Measurements from ENCODE around the gene IL22RA1.

The IL22RA1 gene

DNA sequence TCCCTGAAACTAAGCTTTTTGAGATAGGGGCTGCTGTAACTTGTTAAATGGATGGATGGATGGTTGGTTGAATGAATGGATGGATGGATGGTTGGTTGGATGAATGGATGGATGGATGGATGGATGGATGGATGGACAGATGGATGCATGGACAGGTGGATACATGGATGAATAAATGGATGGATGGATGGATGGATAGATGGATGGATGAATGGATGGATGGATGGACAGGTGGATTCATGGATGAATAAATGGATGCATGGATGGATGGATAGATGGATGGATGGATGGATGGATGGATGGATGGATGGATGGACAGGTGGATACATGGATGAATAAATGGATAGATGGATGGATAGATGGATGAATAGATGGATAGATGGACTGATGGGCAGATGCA is 57.9 kb downstream of the IL22RA1 start:
- DNase-seq (ENCODE audit: insufficient read length, low spot score) (no peak), FAIRE-seq (no peak)
- TF ChIP-seq, protein P1, sequence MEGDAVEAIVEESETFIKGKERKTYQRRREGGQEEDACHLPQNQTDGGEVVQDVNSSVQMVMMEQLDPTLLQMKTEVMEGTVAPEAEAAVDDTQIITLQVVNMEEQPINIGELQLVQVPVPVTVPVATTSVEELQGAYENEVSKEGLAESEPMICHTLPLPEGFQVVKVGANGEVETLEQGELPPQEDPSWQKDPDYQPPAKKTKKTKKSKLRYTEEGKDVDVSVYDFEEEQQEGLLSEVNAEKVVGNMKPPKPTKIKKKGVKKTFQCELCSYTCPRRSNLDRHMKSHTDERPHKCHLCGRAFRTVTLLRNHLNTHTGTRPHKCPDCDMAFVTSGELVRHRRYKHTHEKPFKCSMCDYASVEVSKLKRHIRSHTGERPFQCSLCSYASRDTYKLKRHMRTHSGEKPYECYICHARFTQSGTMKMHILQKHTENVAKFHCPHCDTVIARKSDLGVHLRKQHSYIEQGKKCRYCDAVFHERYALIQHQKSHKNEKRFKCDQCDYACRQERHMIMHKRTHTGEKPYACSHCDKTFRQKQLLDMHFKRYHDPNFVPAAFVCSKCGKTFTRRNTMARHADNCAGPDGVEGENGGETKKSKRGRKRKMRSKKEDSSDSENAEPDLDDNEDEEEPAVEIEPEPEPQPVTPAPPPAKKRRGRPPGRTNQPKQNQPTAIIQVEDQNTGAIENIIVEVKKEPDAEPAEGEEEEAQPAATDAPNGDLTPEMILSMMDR (IDR thresholded peaks at IDR 0.05; ENCODE audit: insufficient read depth, missing control alignments), result no peak

DNA sequence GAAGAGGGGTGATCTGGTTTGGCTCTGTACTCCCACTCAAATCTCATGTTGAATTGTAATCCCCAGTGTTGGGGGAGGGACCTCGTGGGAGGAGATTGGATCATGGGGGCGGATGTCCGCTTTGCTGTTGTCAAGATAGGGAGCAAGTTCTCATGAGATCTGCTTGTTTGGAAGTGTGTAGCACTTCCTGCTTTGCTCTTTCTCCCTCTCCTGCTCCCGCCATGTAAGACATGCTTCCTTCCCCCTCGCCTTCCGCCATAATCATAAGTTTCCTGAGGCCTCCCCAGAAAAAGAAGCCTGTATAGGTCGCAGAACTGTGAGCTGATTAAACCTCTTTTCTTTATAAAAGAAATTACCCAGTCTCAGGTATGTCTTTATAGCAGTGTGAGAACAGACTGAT is 58.9 kb downstream of the IL22RA1 start:
- FAIRE-seq, result no peak
- DNase-seq (ENCODE audit: insufficient read length, low spot score), result no peak
- TF ChIP-seq, protein P1 (IDR thresholded peaks at IDR 0.05; ENCODE audit: insufficient read depth, missing control alignments), result no peak

DNA sequence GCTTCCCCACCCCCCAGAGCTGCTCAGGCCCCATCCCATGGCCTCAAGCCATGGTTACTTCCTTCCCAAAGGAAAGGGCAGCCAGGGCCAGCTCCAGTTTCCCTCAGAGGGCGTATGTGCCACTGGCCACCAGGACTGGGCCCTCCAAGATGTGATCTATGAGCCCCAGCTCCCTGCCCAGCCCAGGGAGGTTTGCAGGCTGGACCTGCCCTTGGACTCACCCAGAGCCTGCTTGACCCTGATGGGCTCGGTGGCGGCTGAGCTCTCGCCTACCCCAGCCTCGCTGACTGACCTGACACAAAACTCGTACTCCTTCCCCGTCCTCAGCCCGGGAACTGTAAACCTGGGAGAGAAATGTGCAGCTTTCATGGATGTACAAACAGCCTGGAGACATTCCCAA is 60.6 kb downstream of the IL22RA1 start:
- TF ChIP-seq, protein P1 (IDR thresholded peaks at IDR 0.05; ENCODE audit: insufficient read depth, missing control alignments), result no peak
- FAIRE-seq (no peak), DNase-seq (ENCODE audit: insufficient read length, low spot score) (no peak)

DNA sequence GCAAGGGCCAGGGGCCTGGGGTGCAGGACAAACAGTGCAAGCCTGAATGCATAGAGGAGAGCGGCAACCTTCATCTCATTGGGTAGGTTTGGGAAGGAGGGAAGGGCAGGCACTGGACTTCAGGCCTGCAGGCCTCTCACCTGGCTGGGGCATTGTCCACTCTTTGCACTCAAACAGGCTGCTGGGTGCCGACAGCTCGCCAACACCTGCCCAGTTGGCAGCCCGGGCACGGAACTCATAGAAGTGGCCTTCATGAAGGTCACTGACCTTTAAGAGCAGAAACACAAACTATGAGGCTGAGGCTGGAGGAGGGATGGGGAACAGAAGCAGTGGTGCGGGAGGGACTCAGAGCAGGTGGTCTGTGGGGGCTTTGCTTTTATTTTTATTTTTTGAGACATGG is 61.8 kb downstream of the IL22RA1 start:
- TF ChIP-seq, protein P1 (IDR thresholded peaks at IDR 0.05; ENCODE audit: insufficient read depth, missing control alignments), result no peak
- DNase-seq (ENCODE audit: insufficient read length, low spot score) (no peak), FAIRE-seq (no peak)

DNA sequence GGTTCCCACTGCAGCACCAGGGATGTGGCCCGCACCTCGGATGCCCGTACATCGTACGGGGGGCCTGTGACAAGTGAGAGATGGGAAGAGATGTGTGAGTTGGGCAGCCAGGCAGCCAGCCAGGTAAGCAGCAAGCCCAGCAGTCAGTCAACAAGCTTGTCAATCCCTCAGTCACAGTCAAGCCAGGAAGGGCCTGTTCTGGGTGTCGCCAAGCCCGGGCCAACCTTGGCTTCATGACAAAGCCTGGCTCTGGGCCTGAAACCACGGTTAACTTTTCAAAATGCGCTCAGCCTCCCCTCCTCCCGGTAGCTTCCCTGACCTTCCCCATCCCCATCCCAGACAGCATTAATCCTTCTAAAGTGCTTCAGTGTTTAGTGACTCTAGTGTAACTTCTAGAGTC is 62.8 kb downstream of the IL22RA1 start:
- no peak for DNase-seq (ENCODE audit: insufficient read length, low spot score)
- TF ChIP-seq, protein P1 (IDR thresholded peaks at IDR 0.05; ENCODE audit: insufficient read depth, missing control alignments), result no peak
- FAIRE-seq, result no peak

DNA sequence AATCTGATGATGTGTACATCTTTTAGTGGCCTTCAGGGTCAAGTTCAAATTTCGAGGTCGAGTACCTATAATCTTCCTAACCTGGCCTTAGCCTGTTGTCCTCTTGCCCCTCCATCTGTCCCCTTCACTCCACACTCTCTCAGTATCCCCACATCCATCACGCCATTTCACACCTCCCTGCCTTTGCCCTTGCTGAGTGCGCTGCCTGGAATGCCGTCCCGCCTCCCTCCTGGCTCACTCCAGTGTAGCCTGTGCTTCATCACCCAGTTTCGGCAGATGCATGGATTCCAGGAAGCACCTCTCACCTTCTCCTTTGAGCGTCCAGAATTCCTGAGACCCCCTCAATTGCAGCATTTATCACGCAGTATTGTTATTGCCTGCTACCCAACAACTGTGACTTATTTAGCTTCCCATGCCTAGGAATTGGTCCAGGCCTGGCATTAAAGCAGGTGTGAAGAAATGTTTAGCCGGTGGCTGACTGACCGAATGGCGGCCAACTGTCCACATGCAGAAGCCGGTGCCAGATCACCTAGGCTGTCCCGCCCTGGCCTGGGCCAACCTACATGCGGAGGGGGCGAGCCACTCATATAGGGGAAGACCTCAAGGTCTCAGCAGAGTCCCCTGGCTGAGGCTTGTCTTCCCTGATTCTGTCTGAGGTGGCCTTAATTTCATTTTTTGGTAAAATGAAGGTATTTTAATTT is 65.5 kb downstream of the IL22RA1 start:
- FAIRE-seq (no peak), DNase-seq (ENCODE audit: insufficient read length, low spot score) (no peak)
- TF ChIP-seq, protein P1 (IDR thresholded peaks at IDR 0.05; ENCODE audit: insufficient read depth, missing control alignments), result no peak

DNA sequence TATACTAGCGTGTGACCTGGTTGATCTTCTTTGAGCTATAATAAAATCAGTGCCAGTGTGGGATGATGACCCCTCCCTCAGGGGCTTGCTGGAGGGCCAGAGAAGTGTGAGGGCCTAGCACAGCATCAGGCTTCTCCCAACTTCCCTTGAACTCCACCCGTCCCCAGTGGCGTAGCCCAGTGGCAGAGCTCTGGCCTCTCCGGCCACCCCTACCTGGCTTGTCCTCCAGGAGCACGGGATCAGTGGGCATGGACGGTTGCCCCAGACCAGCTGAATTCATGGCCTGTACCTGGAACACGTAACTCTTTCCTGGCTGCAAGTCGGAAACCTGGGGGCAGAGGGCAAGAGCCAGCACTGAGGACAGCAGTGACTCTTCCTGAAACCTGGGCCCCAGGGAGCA is 67.0 kb downstream of the IL22RA1 start:
- DNase-seq (ENCODE audit: insufficient read length, low spot score) (no peak), FAIRE-seq (no peak)
- TF ChIP-seq, protein P1 (IDR thresholded peaks at IDR 0.05; ENCODE audit: insufficient read depth, missing control alignments), result no peak

All from D721Med (cell line).